HG02763 (cell line): Measurements from ENCODE around the gene MFAP3L.
"Not testable (repeated sequence)": the region's sequence is repeated elsewhere in the genome, so short reads cannot be mapped to it uniquely, and the experiment has no call there.

Experiments used
- ATAC-seq: cut with Tn5 transposase; IDR thresholded peaks from one replicate; pipeline ENCODE4 v1.9.1; 2021; ENCODE audit warnings: mild to moderate bottlenecking, moderate library complexity; ENCODE audit not compliant: unreplicated experiment

The MFAP3L gene

DNA sequence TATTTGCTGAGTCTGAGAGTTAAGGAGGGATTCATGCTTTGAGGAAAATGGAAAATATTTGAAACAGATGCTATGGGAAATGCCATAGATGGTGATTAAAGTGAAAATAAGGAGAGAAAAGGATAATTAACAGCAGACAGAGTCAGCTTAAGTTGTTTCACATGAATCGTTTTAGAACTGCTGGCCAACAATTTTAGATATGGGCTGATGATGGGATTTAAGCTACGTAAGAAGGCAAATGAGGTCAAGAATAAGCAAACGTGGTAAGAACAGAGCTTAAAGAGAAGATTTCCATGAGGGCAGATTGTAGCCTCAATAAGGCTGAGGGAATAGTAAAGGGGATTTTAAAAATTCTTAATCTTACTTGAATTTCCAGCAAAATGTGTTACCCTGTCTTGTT, 77.9 kb downstream of the MFAP3L start:
- no peak for ATAC-seq

DNA sequence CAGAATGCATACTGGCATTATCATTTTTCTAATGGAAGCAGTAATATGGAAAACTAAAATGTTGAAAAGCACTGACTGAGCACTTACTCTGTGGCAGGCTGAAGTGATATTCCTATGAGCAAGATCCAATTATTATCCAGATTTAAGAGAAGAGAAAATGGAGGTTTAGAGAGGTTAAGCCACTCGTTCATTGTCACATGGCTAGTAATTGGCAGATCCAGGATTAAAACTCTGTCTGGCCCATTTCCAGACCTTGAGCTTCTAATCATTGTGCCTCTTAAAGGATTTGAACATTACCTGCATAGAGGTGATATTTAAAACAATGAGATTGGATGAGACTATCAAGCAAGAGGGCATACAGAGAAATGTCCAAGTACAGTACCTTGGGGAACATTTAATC, 80.6 kb downstream of the MFAP3L start:
- no peak for ATAC-seq

DNA sequence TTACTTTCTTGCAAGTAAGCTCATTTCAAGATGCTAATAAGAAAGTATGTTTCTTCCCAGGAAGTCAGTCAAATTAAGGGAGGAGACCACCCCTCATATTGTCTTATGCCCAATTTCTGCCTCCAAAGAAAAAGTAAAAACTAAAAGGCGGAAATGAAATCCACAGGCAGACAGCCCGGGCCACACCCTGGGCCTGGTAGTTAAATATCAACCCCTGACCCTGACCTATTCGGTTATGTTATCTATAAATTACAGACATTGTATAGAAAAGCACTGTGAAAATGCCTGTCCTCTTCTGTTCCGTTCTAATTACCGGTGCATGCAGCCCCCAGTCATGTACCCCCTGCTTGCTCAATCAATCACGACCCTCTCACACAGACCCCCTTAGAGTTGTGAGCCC, 82.6 kb downstream of the MFAP3L start:
- not testable (repeated sequence) for ATAC-seq

DNA sequence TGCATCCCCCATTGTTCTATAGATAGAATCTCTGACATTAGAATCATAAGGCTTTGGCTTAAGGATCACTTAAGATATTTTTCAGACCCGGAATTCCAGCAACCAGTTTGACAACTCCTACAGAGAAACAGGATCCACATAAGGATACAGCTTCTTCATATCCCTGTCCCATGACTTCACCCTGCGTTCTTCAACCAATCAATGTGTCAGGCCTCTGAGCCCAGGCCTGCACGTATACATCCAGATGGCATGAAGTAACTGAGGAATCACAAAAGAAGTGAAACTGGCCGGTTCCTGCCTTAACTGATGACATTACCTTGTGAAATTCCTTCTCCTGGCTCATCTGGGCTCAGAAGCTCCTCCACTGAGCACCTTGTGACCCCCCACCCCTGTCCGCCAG, 85.1 kb downstream of the MFAP3L start:
- no peak for ATAC-seq

DNA sequence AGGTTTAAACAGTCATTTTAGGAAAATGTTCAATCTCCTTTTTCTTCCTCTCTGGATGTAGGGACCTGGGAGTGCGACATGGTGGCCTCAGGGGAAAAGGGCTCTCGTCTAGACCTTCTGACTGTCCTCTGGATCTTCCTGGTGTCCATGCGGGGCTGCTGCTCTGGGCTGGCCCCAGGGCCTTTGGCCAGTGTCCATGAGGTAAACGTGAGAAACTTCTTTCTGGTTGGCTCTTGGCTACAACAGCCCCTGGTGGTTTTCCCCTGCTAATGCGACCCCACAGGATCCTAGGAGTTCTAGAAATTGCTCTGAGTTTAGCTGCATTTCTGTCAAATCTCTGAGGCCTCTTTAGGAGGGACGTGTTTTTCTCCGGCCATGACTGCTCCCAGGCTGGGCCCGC, 85.7 kb downstream of the MFAP3L start:
- ATAC-seq, result no peak
